ENCODE measurements around the gene RNF44. TPM values are rescaled to one million over a fixed set of nuclear protein-coding genes. Genes with fewer than 3 reads are reported as not detected.
"Not testable (repeated sequence)": the region's sequence is repeated elsewhere in the genome, so short reads cannot be mapped to it uniquely, and the experiment has no call there.

RNF44 gene
- polyA plus RNA-seq, 1 donor: 35.5 TPM

GRCh38 chr5:176517053-176517661 lies 20.0 kb downstream of the RNF44 start:
- DNase-seq: no peak

GRCh38 chr5:176515396-176515795 lies 21.8 kb downstream of the RNF44 start:
- no peak for DNase-seq

- no peak for DNase-seq
Observed at GRCh38 chr5:176514244-176514950, 22.8 kb downstream of the RNF44 start.

- no peak for DNase-seq
Observed at GRCh38 chr5:176513788-176514187, 23.4 kb downstream of the RNF44 start.

- no peak for DNase-seq
Observed at GRCh38 chr5:176508603-176509002, 28.6 kb downstream of the RNF44 start.

- DNase-seq: no peak
Observed at GRCh38 chr5:176507911-176508310, 29.3 kb downstream of the RNF44 start.

- no peak for DNase-seq
Observed at GRCh38 chr5:176503496-176503895, 33.7 kb downstream of the RNF44 start.

- no peak for DNase-seq
Observed at GRCh38 chr5:176501333-176501732, 35.9 kb downstream of the RNF44 start.

GRCh38 chr5:176500511-176500910 lies 36.7 kb downstream of the RNF44 start:
- no peak for DNase-seq

- no peak for DNase-seq
Observed at GRCh38 chr5:176499273-176499672, 37.9 kb downstream of the RNF44 start.

- DNase-seq: no peak
Observed at GRCh38 chr5:176497852-176498251, 39.4 kb downstream of the RNF44 start.

GRCh38 chr5:176492431-176492830 lies 44.8 kb downstream of the RNF44 start:
- DNase-seq: no peak

- no peak for DNase-seq
Observed at GRCh38 chr5:176491901-176492300, 45.3 kb downstream of the RNF44 start.

GRCh38 chr5:176491101-176491502 lies 46.1 kb downstream of the RNF44 start:
- DNase-seq: no peak

- no peak for DNase-seq
Observed at GRCh38 chr5:176490301-176490700, 46.9 kb downstream of the RNF44 start.

- no peak for DNase-seq
Observed at GRCh38 chr5:176489077-176489476, 48.1 kb downstream of the RNF44 start.

GRCh38 chr5:176487160-176487559 lies 50.0 kb downstream of the RNF44 start:
- DNase-seq: not testable (repeated sequence)

GRCh38 chr5:176486189-176486757 lies 50.9 kb downstream of the RNF44 start:
- no peak for DNase-seq

GRCh38 chr5:176485176-176485575 lies 52.0 kb downstream of the RNF44 start:
- DNase-seq: no peak

GRCh38 chr5:176481711-176482110 lies 55.5 kb downstream of the RNF44 start:
- DNase-seq: no peak

Measured in hindlimb muscle (tissue), 1 donor.